Adrenal gland (tissue), 12 donors: ENCODE data around the gene TMEM52. TPM values are rescaled to one million over a fixed set of nuclear protein-coding genes. Genes with fewer than 3 reads are reported as not detected.
"Not testable (repeated sequence)": the region's sequence is repeated elsewhere in the genome, so short reads cannot be mapped to it uniquely, and the experiment has no call there.

ENCODE experiments used
- DNase-seq, 7 donors: peaks; one replicate each; pipeline ENCODE4 v3.0.0-alpha.2; 2019 to 2020
- H3K27ac ChIP-seq, 5 donors: fragments of 200-600 bp; sonication (generic) in 4 of 5; 1 replicate in 3 of 5; 2 replicates in 2 of 5; pipeline versions ENCODE4 v1.5.1 to v1.8.0; 2016 to 2020; ENCODE audit warnings: mild to moderate bottlenecking in 1 of 5
- H3K27me3 ChIP-seq: fragments of 200-600 bp; 2 replicates; pipeline ENCODE4 v1.8.0; 2021
- H3K36me3 ChIP-seq, 2 donors: fragments of 200-600 bp; replicated peaks in 1 of 2; 1 replicate in 1 of 2; 2 replicates in 1 of 2; pipeline versions ENCODE4 v1.5.1 to v1.8.0; 2018 to 2022
- H3K4me1 ChIP-seq, 2 donors: fragments of 200-600 bp; replicated peaks in 1 of 2; 1 replicate in 1 of 2; 2 replicates in 1 of 2; pipeline versions ENCODE4 v1.5.1 to v1.8.0; 2018 to 2021
- H3K4me3 ChIP-seq, 4 donors: fragments of 200-600 bp; sonication (generic) in 3 of 4; one replicate each; pipeline ENCODE4 v1.5.1; 2016 to 2018
- H3K9me3 ChIP-seq, 3 donors: fragments of 200-600 bp; sonication (generic) in 1 of 3; replicated peaks in 1 of 3; 1 replicate in 2 of 3; 2 replicates in 1 of 3; pipeline versions ENCODE4 v1.5.1 to v1.8.0; 2016 to 2021
- POLR2A ChIP-seq, 2 donors: fragments of 450-650 bp; IDR thresholded peaks; one replicate each; pipeline ENCODE4 v1.6.1; 2017; ENCODE audit warnings: antibody characterized with exemption in 2 of 2, mild to moderate bottlenecking in 2 of 2, moderate library complexity in 1 of 2
- WGBS, 4 donors: extraction: QIAGEN DNeasy Blood & Tissue Kit in 2 of 4; methylation state at CpG; one replicate each; pipeline versions ENCODE4 v1.1.5 to v1.1.7; 2013 to 2017; 5-methylcytosine and 5-hydroxymethylcytosine counted together
- intact Hi-C, 2 donors: fragments of 100-400 bp; cut with DNase I; formaldehyde crosslinking; loops; one replicate each; pipeline versions ENCODE4 v1.14.1 to v1.15.0; 2022 to 2023
- polyA plus RNA-seq, 3 donors: library from polyadenylated mRNA; stranded (reverse); fragments of 200-250 nt in 2 of 3; fragments of 350-450 nt in 1 of 3; fragmentation: Illumina TruSeq in 1 of 3; extraction: RNeasy Lipid Tissue Mini Kit (QIAGEN cat#74804) in 1 of 3; gene quantifications; one replicate each; pipeline ENCODE4 v1.2.3, GENCODE V29; 2013 to 2014
- total RNA-seq, 9 donors: library from RNA; depleted of rRNA in 4 of 9; stranded (reverse); fragments of >200 nt in 4 of 9; fragments of 120-200 nt in 1 of 9; fragmentation: NEBNext Ultra II Directional in 1 of 9; extraction: Animal tissue kit (Norgen Biotek cat#: 25700) in 1 of 9; gene quantifications; one replicate each; pipeline versions ENCODE4 v1.1.0 to v1.2.4, GENCODE V29; 2013 to 2023
- TF ChIP-seq, protein P1 (sequence below), 6 experiments: fragments of 450-650 bp in 4 of 6; fragments of 200-600 bp in 2 of 6; sonication (generic) in 1 of 6; IDR thresholded peaks; 1 replicate in 5 of 6; 2 replicates in 1 of 6; pipeline versions ENCODE4 v1.5.1 to v1.8.0; 2016 to 2021; ENCODE audit warnings: antibody characterized with exemption in 6 of 6, mild to moderate bottlenecking in 2 of 6, moderate library complexity in 1 of 6
- donor health status: healthy with polysubstance abuse.
- donor health status: Bipolar disorder and iron deficiency.
- donor health status: DM: yes; HTN: yes; CAD: no.
- donor health status: DM: no; HTN: no; CAD: no.
- donor health status: DM: no; HTN: no; CAD: no.
- donor health status: DM: yes; HTN: yes; CAD: no.

The TMEM52 gene
- total and polyA plus RNA-seq, 12 donors: 7.0 to 95.4 (median 61.7) TPM

DNA sequence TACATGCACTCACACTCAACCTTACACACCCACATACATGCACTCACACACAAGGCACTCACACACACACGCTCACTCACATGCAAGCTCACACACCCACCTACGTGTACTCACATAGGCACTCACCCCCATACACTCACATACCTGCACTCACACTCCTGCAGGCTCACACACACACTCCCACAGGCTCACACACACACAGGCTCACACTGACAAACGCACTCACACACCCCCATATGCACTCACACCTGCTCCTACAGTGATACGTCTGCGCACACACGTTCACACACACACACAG lies 19.1 kb upstream of the TMEM52 start:
- no peak for TF ChIP-seq POLR2A (IDR thresholded peaks at IDR 0.05)
- TF ChIP-seq, protein P1, sequence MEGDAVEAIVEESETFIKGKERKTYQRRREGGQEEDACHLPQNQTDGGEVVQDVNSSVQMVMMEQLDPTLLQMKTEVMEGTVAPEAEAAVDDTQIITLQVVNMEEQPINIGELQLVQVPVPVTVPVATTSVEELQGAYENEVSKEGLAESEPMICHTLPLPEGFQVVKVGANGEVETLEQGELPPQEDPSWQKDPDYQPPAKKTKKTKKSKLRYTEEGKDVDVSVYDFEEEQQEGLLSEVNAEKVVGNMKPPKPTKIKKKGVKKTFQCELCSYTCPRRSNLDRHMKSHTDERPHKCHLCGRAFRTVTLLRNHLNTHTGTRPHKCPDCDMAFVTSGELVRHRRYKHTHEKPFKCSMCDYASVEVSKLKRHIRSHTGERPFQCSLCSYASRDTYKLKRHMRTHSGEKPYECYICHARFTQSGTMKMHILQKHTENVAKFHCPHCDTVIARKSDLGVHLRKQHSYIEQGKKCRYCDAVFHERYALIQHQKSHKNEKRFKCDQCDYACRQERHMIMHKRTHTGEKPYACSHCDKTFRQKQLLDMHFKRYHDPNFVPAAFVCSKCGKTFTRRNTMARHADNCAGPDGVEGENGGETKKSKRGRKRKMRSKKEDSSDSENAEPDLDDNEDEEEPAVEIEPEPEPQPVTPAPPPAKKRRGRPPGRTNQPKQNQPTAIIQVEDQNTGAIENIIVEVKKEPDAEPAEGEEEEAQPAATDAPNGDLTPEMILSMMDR (IDR thresholded peaks at IDR 0.05): no peak
- intact Hi-C loops: no loop called here
- H3K27ac ChIP-seq: no peak overlapping the region
- H3K36me3 ChIP-seq: no peaks in the 10 kb centered on the region
- H3K9me3 ChIP-seq: no peaks in the 10 kb centered on the region
- no peaks in the 10 kb centered on the region for H3K4me1 ChIP-seq
- H3K27me3 ChIP-seq: no peaks in the 10 kb centered on the region
- 67 to 77% (median 74%) methylated on average over 6 of the region's 6 CpGs for WGBS, 4 donors
- no peak for DNase-seq
- H3K4me3 ChIP-seq: no peak overlapping the region

GRCh38 chr1:1937549-1938275 lies 18.6 kb upstream of the TMEM52 start:
- no peak for DNase-seq
- no peaks in the 10 kb centered on the region for H3K9me3 ChIP-seq

GRCh38 chr1:1937061-1937460 lies 18.0 kb upstream of the TMEM52 start:
- H3K27me3 ChIP-seq: no peaks in the 10 kb centered on the region
- no peaks in the 10 kb centered on the region for H3K4me1 ChIP-seq
- DNase-seq: no peak
- H3K4me3 ChIP-seq: no peak overlapping the region
- intact Hi-C loops: no loop called here
- H3K36me3 ChIP-seq: no peaks in the 10 kb centered on the region
- no peak for TF ChIP-seq POLR2A (IDR thresholded peaks at IDR 0.05)
- TF ChIP-seq, protein P1 (IDR thresholded peaks at IDR 0.05): no peak
- 69 to 80% (median 77%) methylated on average over 13 to 15 of the region's 15 CpGs for WGBS, 4 donors
- no peaks in the 10 kb centered on the region for H3K9me3 ChIP-seq
- no peak overlapping the region for H3K27ac ChIP-seq

More at GRCh38 chr1:1937549-1938275, 18.6 kb upstream of the TMEM52 start:
- intact Hi-C loops: no loop called here
- no peaks in the 10 kb centered on the region for H3K4me1 ChIP-seq
- no peaks in the 10 kb centered on the region for H3K27me3 ChIP-seq
- no peaks in the 10 kb centered on the region for H3K36me3 ChIP-seq
- no peak overlapping the region for H3K27ac ChIP-seq
- no peak for TF ChIP-seq POLR2A (IDR thresholded peaks at IDR 0.05)
- TF ChIP-seq, protein P1 (IDR thresholded peaks at IDR 0.05): no peak
- 68 to 77% (median 69%) methylated on average over 10 to 16 of the region's 16 CpGs for WGBS, 4 donors
- no peak overlapping the region for H3K4me3 ChIP-seq

DNA sequence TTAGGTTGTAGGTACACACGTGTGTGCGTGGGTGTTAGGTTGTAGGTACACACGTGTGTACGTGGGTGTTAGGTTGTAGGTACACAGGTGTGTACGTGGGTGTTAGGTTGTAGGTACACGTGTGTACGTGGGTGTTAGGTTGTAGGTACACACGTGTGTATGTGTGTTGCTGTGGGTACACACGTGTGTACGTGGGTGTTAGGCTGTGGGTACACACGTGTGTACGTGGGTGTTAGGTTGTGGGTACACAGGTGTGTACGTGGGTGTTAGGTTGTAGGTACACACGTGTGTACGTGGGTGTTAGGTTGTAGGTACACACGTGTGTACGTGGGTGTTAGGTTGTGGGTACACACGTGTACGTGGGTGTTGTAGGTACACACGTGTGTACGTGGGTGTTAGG lies 15.8 kb upstream of the TMEM52 start:
- H3K27me3 ChIP-seq, H3K4me3 ChIP-seq, H3K4me1 ChIP-seq, H3K9me3 ChIP-seq, intact Hi-C loops, H3K27ac ChIP-seq, DNase-seq, H3K36me3 ChIP-seq: not testable (repeated sequence)
- 72 to 93% (median 77%) methylated on average over 4 to 20 of the region's 21 CpGs for WGBS, 4 donors
